Measurements from ENCODE around the gene RNU1-4.
"Not testable (repeated sequence)": the region's sequence is repeated elsewhere in the genome, so short reads cannot be mapped to it uniquely, and the experiment has no call there.

Gene RNU1-4

GRCh38 chr1:16740047-16740964 lies at the start of gene RNU1-4:
TSS of gene RNU1-4 (plus strand) at chr1:16740516.
- DNase-seq, result not testable (repeated sequence)

DNA sequence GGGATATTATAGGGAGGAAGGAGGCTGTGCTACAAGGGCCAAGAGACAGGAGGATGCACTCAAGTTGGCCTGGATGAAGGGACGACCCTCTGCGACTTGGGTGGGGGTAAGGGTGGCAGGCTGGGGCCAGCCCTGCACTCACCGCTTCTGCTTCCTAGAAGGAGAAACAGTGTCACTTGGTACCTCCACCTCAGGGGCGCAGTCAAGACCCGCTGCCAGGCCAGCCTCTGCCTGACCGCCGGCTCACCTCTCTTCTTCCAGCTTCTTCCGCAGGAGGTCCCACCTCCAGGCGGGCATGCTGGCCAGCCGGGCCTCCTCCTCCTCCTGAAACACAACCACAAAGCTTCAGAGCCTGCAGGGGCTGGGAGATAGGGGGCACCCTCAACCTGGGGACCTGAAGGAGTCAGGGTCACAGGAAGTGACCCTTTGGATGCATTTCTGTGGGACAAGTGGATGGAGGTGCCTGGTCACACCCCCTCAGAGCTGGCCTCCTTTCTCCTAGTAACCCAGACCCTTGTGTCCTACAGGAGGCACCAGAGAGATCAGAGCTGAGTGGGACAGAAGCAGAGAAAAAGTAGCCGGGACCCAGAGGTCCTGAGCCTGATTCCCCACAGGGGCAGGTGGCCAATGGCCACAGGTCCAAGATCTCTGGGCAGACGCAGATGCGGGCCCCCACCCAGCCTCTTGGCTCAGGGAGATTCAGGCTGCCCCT lies 49.2 kb upstream of the RNU1-4 start:
- not testable (repeated sequence) for DNase-seq

DNA sequence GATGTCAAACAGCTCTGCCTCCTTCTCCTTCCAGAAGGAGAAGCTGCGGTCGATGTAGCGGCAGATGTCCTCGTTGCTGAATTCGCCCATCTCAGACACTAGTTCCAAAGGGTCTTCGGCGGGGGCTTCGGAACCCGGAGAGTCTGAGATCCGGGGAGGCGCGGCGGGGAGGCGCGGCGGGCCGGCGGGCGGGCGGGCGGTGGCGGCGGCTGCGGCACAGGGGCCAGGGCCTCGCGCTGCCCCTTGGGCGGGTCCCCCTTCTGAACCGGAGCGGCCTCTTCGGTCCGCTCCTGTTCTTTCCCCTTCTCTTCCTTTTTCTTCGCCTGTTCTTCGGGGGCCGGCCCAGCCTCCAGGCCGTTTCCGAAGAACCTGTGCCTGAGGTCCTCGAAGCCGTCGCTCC lies 48.0 kb upstream of the RNU1-4 start:
- DNase-seq, result not testable (repeated sequence)

- not testable (repeated sequence) for DNase-seq
Measured at GRCh38 chr1:16692717-16693448, 47.4 kb upstream of the RNU1-4 start.

DNA sequence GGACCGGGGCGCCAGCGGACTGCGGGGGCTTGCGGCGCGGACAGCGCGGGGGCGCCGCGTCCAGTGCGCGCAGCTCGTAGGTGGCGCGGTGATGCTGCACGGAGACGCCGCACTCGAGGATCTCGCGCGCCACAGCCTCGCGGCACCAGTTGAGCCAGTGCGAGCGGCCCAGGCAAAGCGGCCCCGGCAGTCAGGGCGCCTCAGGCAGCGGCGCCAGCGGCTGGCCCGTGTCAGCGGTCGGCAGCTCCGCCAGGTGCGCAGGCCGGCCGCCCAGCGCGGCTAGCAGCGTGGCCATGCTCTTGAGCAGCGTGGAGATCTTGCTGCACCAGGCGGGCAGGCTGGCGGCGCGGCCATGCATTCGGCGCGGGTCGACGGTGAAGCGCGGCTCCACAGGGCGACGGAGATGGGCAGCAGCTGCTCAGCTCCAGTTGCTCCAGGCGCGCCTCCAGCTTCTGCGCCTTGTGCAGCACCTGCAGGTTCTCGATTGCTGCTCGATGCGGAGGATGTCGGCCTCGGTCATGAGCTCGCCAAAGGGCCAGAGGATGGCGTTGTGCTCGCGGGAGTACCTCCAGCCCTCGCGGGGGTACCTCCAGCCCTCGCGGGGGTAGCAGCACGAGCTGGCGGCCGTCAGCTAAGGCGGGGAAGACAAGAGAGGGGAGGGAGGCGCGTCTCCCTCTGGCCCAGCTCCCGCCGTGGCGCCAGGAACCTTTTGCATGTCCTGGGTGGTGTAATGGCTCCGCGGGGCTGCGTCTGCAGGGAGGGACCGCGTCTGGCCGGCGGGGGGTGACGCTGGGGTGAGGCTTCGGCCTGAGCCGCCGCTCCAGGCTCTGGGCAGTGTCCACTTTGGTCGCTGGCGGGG lies 46.6 kb upstream of the RNU1-4 start:
- DNase-seq, result not testable (repeated sequence)

- not testable (repeated sequence) for DNase-seq
Measured at GRCh38 chr1:16694308-16694702, 46.0 kb upstream of the RNU1-4 start.

DNA sequence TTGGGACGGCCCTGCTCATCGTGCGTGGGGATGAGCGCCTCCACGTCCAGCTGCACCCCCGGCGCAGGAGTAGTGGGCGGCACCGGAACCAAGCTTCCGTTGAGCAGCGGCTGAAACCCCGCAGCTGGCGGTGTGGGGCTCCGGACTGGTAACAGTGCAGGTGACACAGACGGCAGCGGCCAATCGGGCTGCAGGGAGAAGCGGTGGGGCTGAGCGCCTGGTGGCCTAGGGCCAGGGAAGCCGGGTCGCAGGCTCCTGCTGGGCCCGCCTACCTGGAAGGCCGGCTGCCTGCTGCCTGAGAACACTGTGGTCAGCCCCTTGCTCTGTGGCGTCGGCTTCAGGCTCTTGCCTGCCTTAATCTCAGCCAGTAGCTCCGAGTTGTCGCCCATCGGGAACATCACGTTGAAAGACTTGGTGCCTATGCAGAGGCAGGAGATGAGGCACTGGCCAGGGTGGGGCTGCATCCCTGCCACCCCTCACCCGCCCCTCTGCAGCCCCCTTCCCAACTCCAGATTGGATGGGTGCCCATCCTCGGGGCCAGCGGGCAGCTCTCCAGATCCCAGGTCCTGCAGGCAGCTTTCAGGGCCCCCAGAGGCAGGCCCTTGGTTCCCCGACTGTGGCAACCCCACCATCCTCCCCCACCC lies 43.7 kb upstream of the RNU1-4 start:
- not testable (repeated sequence) for DNase-seq

DNA sequence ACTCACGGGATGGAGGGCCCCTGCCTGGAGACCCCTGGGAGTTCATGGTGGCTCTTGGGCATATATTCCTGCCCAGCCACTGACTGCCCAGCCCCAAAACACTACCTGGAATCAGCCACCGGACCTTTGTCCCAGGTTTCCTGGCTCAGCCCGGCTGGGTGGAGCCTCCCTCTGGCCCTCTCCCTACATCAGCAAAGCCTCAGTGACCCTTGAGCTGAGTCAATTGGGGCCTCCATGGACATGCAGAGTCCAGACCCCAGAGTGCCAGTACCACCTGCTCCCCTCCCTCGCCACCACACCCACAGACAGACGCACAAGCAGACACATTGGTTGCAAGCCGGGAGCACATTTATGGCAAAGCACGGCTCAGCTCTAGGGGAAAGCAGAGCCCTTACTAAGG lies 43.2 kb upstream of the RNU1-4 start:
- DNase-seq, result not testable (repeated sequence)

- DNase-seq, result not testable (repeated sequence)
Measured at GRCh38 chr1:16699440-16699839, 40.9 kb upstream of the RNU1-4 start.

DNA sequence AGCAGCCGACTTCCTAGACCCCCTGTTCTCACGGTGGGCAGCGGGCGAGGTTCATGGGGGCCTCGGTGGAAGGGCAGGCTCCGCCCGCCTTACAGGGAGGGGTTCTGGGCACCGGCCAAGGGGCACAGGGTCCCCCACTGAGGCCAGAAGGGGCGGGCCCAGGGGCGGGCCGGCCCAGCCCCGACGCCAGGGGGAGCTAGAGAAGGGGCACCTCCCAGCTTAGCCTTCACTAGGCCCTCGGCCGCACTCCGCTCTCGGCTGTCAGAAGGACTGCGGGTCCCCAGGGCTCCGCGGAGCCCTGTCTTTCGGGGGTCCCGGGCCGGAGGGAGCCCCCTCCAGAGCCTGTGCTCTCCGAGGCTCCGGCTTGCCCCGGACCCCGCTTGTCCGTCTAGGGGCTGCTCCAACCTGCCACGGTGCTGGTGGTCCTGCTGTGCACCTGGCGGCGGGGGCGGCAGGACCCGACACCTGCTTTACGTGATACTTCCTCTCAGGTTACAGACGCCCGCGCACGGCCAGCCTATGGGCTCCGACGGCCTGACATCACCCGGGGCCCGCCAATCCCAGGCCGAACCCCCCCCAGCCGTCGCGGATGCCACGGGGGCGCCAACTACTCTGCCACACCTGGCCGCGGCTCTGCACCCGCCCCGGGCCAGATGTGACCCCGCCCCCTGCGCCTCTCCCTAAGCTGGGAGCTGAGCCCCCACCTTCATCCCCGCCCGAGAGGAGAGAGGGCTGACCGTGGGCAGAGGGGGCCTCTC lies 40.0 kb upstream of the RNU1-4 start:
- DNase-seq, result not testable (repeated sequence)

GRCh38 chr1:16701189-16701588 lies 39.1 kb upstream of the RNU1-4 start:
- not testable (repeated sequence) for DNase-seq

DNA sequence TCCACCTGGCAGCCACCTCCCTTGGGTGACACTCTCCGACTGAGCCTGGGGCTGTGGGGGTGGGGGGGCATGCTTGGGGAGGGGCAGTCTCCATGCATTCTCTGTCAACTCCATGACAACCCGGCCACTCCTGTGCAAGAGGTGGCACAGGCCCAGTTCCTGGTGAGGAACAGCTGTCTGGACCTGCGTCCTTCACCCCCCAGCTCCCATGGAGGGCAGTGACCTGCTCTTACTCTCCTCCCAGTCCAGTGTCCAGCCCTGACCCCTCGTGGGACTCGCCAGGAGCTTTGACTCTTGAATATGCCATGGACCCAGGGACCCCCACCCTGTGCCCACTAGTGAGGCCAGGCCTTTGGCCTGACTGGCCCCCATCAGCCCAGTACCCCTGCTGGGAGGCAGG lies 38.0 kb upstream of the RNU1-4 start:
- not testable (repeated sequence) for DNase-seq

- DNase-seq, result not testable (repeated sequence)
Measured at GRCh38 chr1:16703141-16703540, 37.2 kb upstream of the RNU1-4 start.

- DNase-seq, result not testable (repeated sequence)
Measured at GRCh38 chr1:16703602-16704001, 36.7 kb upstream of the RNU1-4 start.

GRCh38 chr1:16704076-16704475 lies 36.2 kb upstream of the RNU1-4 start:
- DNase-seq, result not testable (repeated sequence)

GRCh38 chr1:16704502-16705100 lies 35.7 kb upstream of the RNU1-4 start:
- DNase-seq, result not testable (repeated sequence)

GRCh38 chr1:16706302-16706701 lies 34.0 kb upstream of the RNU1-4 start:
- DNase-seq, result not testable (repeated sequence)

- DNase-seq, result not testable (repeated sequence)
Measured at GRCh38 chr1:16707130-16708093, 32.9 kb upstream of the RNU1-4 start.

- not testable (repeated sequence) for DNase-seq
Measured at GRCh38 chr1:16708704-16709103, 31.6 kb upstream of the RNU1-4 start.

Measured in NCI-H2171 (cell line).